ENCODE measurements around the gene CFAP119. TPM values are rescaled to one million over a fixed set of nuclear protein-coding genes. Genes with fewer than 3 reads are reported as not detected.

The CFAP119 gene
- polyA plus RNA-seq, 1 donor (not counting 4 experiments of a cell fraction or from before 2014, with no cell fraction given) = 3.0 TPM

GRCh38 chr16:30740364-30741251, 21.3 kb downstream of the CFAP119 start:
- peak; percentile 92 for FAIRE-seq
- no peaks in the 10 kb centered on the region for H3K27me3 ChIP-seq (ENCODE audit: control insufficient read depth, extremely low read depth, insufficient read depth, low read length)

GRCh38 chr16:30738984-30739951, 22.6 kb downstream of the CFAP119 start:
- H3K4me1 ChIP-seq (ENCODE audit: control insufficient read depth, extremely low read depth, insufficient read depth, low read length) = peaks cover 25% of the 10 kb centered on the region
- H3K36me3 ChIP-seq (ENCODE audit: control insufficient read depth in 2 of 2, extremely low read depth in 1 of 2, insufficient read depth in 2 of 2, low read length in 2 of 2) = peaks cover 33 to 34% of the 10 kb centered on the region in 2 experiments
- DNase-seq (ENCODE audit: low read depth, low spot score) (no peak), FAIRE-seq (no peak)
- H3K79me2 ChIP-seq (ENCODE audit: control insufficient read depth, insufficient read depth, low read length) = peaks cover 22% of the 10 kb centered on the region
- H3K4me3 ChIP-seq (ENCODE audit: control insufficient read depth in 2 of 3, extremely low read depth in 1 of 3, insufficient read depth in 2 of 3, low read depth in 1 of 3, low read length in 3 of 3) = no peak overlapping the region
- no peak overlapping the region for H3K9ac ChIP-seq (ENCODE audit: control insufficient read depth, extremely low read depth, insufficient read depth, low read length)
- H3K9me1 ChIP-seq (ENCODE audit: control insufficient read depth, extremely low read depth, insufficient read depth, low read length) = no peaks in the 10 kb centered on the region
- H3K27ac ChIP-seq (ENCODE audit: control insufficient read depth, insufficient read depth, low read length) = peak overlapping the region; percentile 100
- H3K9me3 ChIP-seq (ENCODE audit: control insufficient read depth, low read depth, low read length) = no peaks in the 10 kb centered on the region
- dilution Hi-C loops (cut with MboI; ENCODE audit: extremely low pct_ligation_motif_present, low sequenced_read_pairs) = no loop called here
- TF ChIP-seq EZH2 (IDR thresholded peaks at IDR 0.05; ENCODE audit: low read length) (no peak), CTCF (optimal IDR thresholded peaks at IDR 0.05 in 1 of 3, IDR thresholded peaks at IDR 0.05 in 1 of 3, conservative IDR thresholded peaks at IDR 0.05 in 1 of 3; ENCODE audit: extremely low read depth in 1 of 3, insufficient read depth in 2 of 3, low read length in 3 of 3) (no peak)
- no peak overlapping the region for H3K4me2 ChIP-seq (ENCODE audit: control insufficient read depth, extremely low read depth, insufficient read depth, low read depth, low read length)
- H3K27me3 ChIP-seq (ENCODE audit: control insufficient read depth, extremely low read depth, insufficient read depth, low read length) = no peaks in the 10 kb centered on the region
- no peaks in the 10 kb centered on the region for H4K20me1 ChIP-seq (ENCODE audit: control insufficient read depth, extremely low read depth, insufficient read depth, low read length)
- H2AFZ ChIP-seq (ENCODE audit: control insufficient read depth, low read length) = no peak overlapping the region

More at GRCh38 chr16:30740364-30741251, 21.3 kb downstream of the CFAP119 start:
- Histone ChIP-seq H2AFZ (ENCODE audit: control insufficient read depth, low read length) (no peak overlapping the region), H3K9me1 (ENCODE audit: control insufficient read depth, extremely low read depth, insufficient read depth, low read length) (no peaks in the 10 kb centered on the region), H3K79me2 (ENCODE audit: control insufficient read depth, insufficient read depth, low read length) (peaks cover 29% of the 10 kb centered on the region), H3K4me1 (ENCODE audit: control insufficient read depth, extremely low read depth, insufficient read depth, low read length) (peaks cover 25% of the 10 kb centered on the region), H3K4me3 (ENCODE audit: control insufficient read depth in 2 of 3, extremely low read depth in 1 of 3, insufficient read depth in 2 of 3, low read depth in 1 of 3, low read length in 3 of 3) (peak overlapping the region; percentile 60 to 95 (median 79)), H4K20me1 (ENCODE audit: control insufficient read depth, extremely low read depth, insufficient read depth, low read length) (peaks cover 4% of the 10 kb centered on the region), H3K4me2 (ENCODE audit: control insufficient read depth, extremely low read depth, insufficient read depth, low read depth, low read length) (peak overlapping the region; percentile 89), H3K9ac (ENCODE audit: control insufficient read depth, extremely low read depth, insufficient read depth, low read length) (peak overlapping the region; percentile 97), H3K27ac (ENCODE audit: control insufficient read depth, insufficient read depth, low read length) (peak overlapping the region; percentile 100), H3K9me3 (ENCODE audit: control insufficient read depth, low read depth, low read length) (no peaks in the 10 kb centered on the region), H3K36me3 (ENCODE audit: control insufficient read depth in 2 of 2, extremely low read depth in 1 of 2, insufficient read depth in 2 of 2, low read length in 2 of 2) (peaks cover 31 to 42% of the 10 kb centered on the region in 2 experiments)
- peak; percentile 77 for DNase-seq (ENCODE audit: low read depth, low spot score)
- dilution Hi-C loops (cut with MboI; ENCODE audit: extremely low pct_ligation_motif_present, low sequenced_read_pairs) = no loop called here
- no peak for TF ChIP-seq CTCF (optimal IDR thresholded peaks at IDR 0.05 in 1 of 3, IDR thresholded peaks at IDR 0.05 in 1 of 3, conservative IDR thresholded peaks at IDR 0.05 in 1 of 3; ENCODE audit: extremely low read depth in 1 of 3, insufficient read depth in 2 of 3, low read length in 3 of 3)
- TF ChIP-seq EZH2 (IDR thresholded peaks at IDR 0.05; ENCODE audit: low read length) = no peak
